K562 (cell line): Measurements from ENCODE around the gene PPIP5K2. TPM values are rescaled to one million over a fixed set of nuclear protein-coding genes. Genes with fewer than 3 reads are reported as not detected.
A peak's percentile ranks its signal among the peaks of the same experiment; 100 is the strongest.

Experiments used
- CTBP1 ChIP-seq: fragments of 450-650 bp; IDR thresholded peaks from 2 replicates; pipeline ENCODE4 v1.6.1; 2016; ENCODE audit warnings: borderline replicate concordance
- FOXK2 ChIP-seq, 2 experiments: fragments of 450-650 bp; IDR thresholded peaks in 1 of 2; conservative IDR thresholded peaks in 1 of 2; 2 replicates each; pipeline ENCODE4 v1.6.1; 2016; ENCODE audit warnings: low read depth in 2 of 2, mild to moderate bottlenecking in 1 of 2
- FOXO4 ChIP-seq: fragments of 450-650 bp; formaldehyde crosslinking; IDR thresholded peaks from 2 replicates; pipeline ENCODE4 v1.4.0; 2020; ENCODE audit warnings: mild to moderate bottlenecking, moderate library complexity
- FUS ChIP-seq: fragments of 200-400 bp; formaldehyde crosslinking; optimal IDR thresholded peaks from 2 replicates; pipeline ENCODE3; 2017; ENCODE audit warnings: low read depth, low read length
- HCFC1 ChIP-seq: IDR thresholded peaks from 2 replicates; pipeline ENCODE4 v1.6.1; 2012; ENCODE audit warnings: low read depth, low read length, improper control_type of control experiment
- HDAC1 ChIP-seq, 2 experiments: fragments of 450-650 bp; IDR thresholded peaks; 2 replicates each; pipeline ENCODE4 v1.6.1; 2016 to 2017; ENCODE audit warnings: inconsistent platforms in 1 of 2, mild to moderate bottlenecking in 1 of 2, moderate library complexity in 1 of 2
- HDAC3 ChIP-seq: fragments of 450-650 bp; IDR thresholded peaks from 2 replicates; pipeline ENCODE4 v1.6.1; 2018; ENCODE audit warnings: borderline replicate concordance, mild to moderate bottlenecking, moderate library complexity; ENCODE audit not compliant: partially characterized antibody
- HIVEP1 ChIP-seq: fragments of 250-450 bp; sonication (Bioruptor Pico); IDR thresholded peaks from 2 replicates; pipeline ENCODE4 v1.4.0; 2020; ENCODE audit warnings: mild to moderate bottlenecking
- MEF2D ChIP-seq: conservative IDR thresholded peaks from 2 replicates; pipeline ENCODE4 v1.6.1; 2016; ENCODE audit warnings: low read depth, missing genetic modification characterization, missing compliant biosample characterization
- NFE2 ChIP-seq: IDR thresholded peaks from 2 replicates; pipeline ENCODE4 v1.6.1; 2014; ENCODE audit warnings: antibody characterized with exemption, low read depth
- SPI1 ChIP-seq: IDR thresholded peaks from 2 replicates; pipeline ENCODE4 v1.6.1; 2011; ENCODE audit warnings: low read depth, low read length, control low read depth, borderline replicate concordance
- SRSF9 ChIP-seq: fragments of 200-400 bp; formaldehyde crosslinking; IDR thresholded peaks from 2 replicates; pipeline ENCODE4 v1.6.1; 2017; ENCODE audit warnings: low read depth, low read length, borderline replicate concordance
- XRCC5 ChIP-seq: fragments of 200-400 bp; formaldehyde crosslinking; IDR thresholded peaks from 2 replicates; pipeline ENCODE4 v1.6.1; 2017; ENCODE audit warnings: low read depth, mild to moderate bottlenecking, low read length
- ZNF407 ChIP-seq: fragments of 450-650 bp; IDR thresholded peaks from 2 replicates; pipeline ENCODE4 v1.6.1; 2016; ENCODE audit warnings: low read depth
- polyA plus RNA-seq, 8 experiments: library from polyadenylated mRNA; depleted of rRNA in 4 of 8; stranded (reverse) in 5 of 8; unstranded in 3 of 8; fragments of >200 nt; fragmentation: Nextera tagmentation in 2 of 8; fragmentation: Illumina TruSeq in 1 of 8; extraction: Ambion mirVana in 2 of 8; extraction: Trizol in 1 of 8; gene quantifications; 2 replicates each; pipeline versions ENCODE4 v1.2.1 to v1.2.3, GENCODE V29; 2011 to 2014; ENCODE audit warnings: inconsistent platforms in 1 of 8, missing spikeins in 1 of 8
- total RNA-seq, 7 experiments: library from RNA; depleted of rRNA in 6 of 7; stranded (reverse); fragments of >200 nt in 6 of 7; fragmentation: Illumina TruSeq in 2 of 7; extraction: Trizol in 2 of 7; gene quantifications; 2 replicates each; pipeline versions ENCODE4 v1.2.1 to v1.2.3, GENCODE V29; 2011 to 2021; ENCODE audit warnings: low replicate concordance in 1 of 7

Gene PPIP5K2
- total and polyA plus RNA-seq, 9 of the 15 experiments (the other 6 are each of a cell fraction or from before 2014, with no cell fraction given) = 39.4 to 150 (median 99.1) TPM

- TF ChIP-seq ZNF407 = no peak
- no peak for TF ChIP-seq SRSF9
- TF ChIP-seq HIVEP1 (CRISPR knock-in tag) = no peak
- 0 out of 2 replicates have a peak, but pooled peaks have one; percentile 1 for TF ChIP-seq NFE2
- no peak for TF ChIP-seq FOXO4
- peak; percentile 97 for TF ChIP-seq CTBP1
- no peak for TF ChIP-seq MEF2D
- no peak for TF ChIP-seq HDAC3
- peak; percentile 52 for TF ChIP-seq FUS
- no peak for TF ChIP-seq FOXK2 (conservative IDR thresholded peaks at IDR 0.05 in 1 of 2, IDR thresholded peaks at IDR 0.05 in 1 of 2; ENCODE audit: low read depth in 2 of 2)
- TF ChIP-seq HCFC1 = peak; percentile 22; the same call in 1 of the 2 replicates
- no peak for TF ChIP-seq XRCC5
- TF ChIP-seq HDAC1 (IDR thresholded peaks at IDR 0.05) = peak in 1 of 2 experiments; percentile 7; a peak in 1 of 4 replicates
- TF ChIP-seq SPI1 = no peak
Observed at GRCh38 chr5:103258957-103259704, 139.0 kb downstream of the PPIP5K2 start (continued).
